GM12878 (cell line): ENCODE measurements around the gene SECTM1. TPM values are rescaled to one million over a fixed set of nuclear protein-coding genes. Genes with fewer than 3 reads are reported as not detected.

Experiments used
- ATF3 ChIP-seq: IDR thresholded peaks from 2 replicates; pipeline ENCODE4 v1.6.1; 2011; ENCODE audit warnings: low read depth, mild to moderate bottlenecking, low read length, moderate library complexity, borderline replicate concordance; ENCODE audit errors: extremely low read depth
- CREB1 ChIP-seq: IDR thresholded peaks from 2 replicates; pipeline ENCODE4 v1.6.1; 2012; ENCODE audit warnings: low read depth, mild to moderate bottlenecking, inconsistent platforms
- CTCF ChIP-seq, 3 experiments: IDR thresholded peaks in 2 of 3; conservative IDR thresholded peaks in 1 of 3; 2 replicates each; pipeline ENCODE4 v1.5.1; 2011; ENCODE audit warnings: low read depth in 3 of 3, low read length in 3 of 3, mild to moderate bottlenecking in 3 of 3, control low read depth in 2 of 3, moderate library complexity in 2 of 3, inconsistent platforms in 1 of 3, mixed read lengths in 1 of 3; ENCODE audit not compliant: control insufficient read depth in 2 of 3, insufficient read depth in 1 of 3; ENCODE audit errors: extremely low read depth in 1 of 3
- NFYB ChIP-seq: IDR thresholded peaks from 2 replicates; pipeline ENCODE4 v1.6.1; 2011; ENCODE audit warnings: low read depth, mild to moderate bottlenecking, low read length, improper control_type of control experiment, moderate library complexity; ENCODE audit not compliant: insufficient read depth
- RAD21 ChIP-seq: IDR thresholded peaks from 2 replicates; pipeline ENCODE4 v1.6.1; 2011; ENCODE audit warnings: mild to moderate bottlenecking, low read depth, low read length, moderate library complexity; ENCODE audit not compliant: insufficient read depth
- RB1 ChIP-seq: fragments of 450-650 bp; formaldehyde crosslinking; IDR thresholded peaks from 2 replicates; pipeline ENCODE4 v1.6.1; 2017; ENCODE audit warnings: mild to moderate bottlenecking, borderline replicate concordance
- RFX5 ChIP-seq: IDR thresholded peaks from 2 replicates; pipeline ENCODE4 v1.6.1; 2011; ENCODE audit warnings: low read depth, low read length, improper control_type of control experiment
- STAT1 ChIP-seq: fragments of 450-650 bp; conservative IDR thresholded peaks from 2 replicates; pipeline ENCODE4 v1.6.1; 2014; ENCODE audit warnings: antibody characterized with exemption, mild to moderate bottlenecking
- ZBTB4 ChIP-seq: fragments of 450-650 bp; formaldehyde crosslinking; IDR thresholded peaks from 2 replicates; pipeline ENCODE4 v1.4.0; 2022; ENCODE audit warnings: mild to moderate bottlenecking, moderate library complexity
- ZNF24 ChIP-seq: fragments of 450-650 bp; IDR thresholded peaks from 2 replicates; pipeline ENCODE4 v1.6.1; 2017; ENCODE audit warnings: antibody characterized with exemption, mild to moderate bottlenecking
- ZSCAN29 ChIP-seq: fragments of 450-650 bp; IDR thresholded peaks from 2 replicates; pipeline ENCODE4 v1.6.1; 2017; ENCODE audit warnings: mild to moderate bottlenecking, moderate library complexity
- polyA plus RNA-seq, 11 experiments: library from polyadenylated mRNA; depleted of rRNA in 4 of 11; unstranded in 6 of 11; stranded (reverse) in 5 of 11; fragments of >200 nt; fragmentation: Nextera tagmentation in 4 of 11; fragmentation: Illumina TruSeq in 1 of 11; extraction: Ambion mirVana in 4 of 11; extraction: Trizol in 1 of 11; gene quantifications; 1 replicate in 1 of 11; 2 replicates in 10 of 11; pipeline versions ENCODE4 v1.2.1 to v1.2.3, GENCODE V29; 2011 to 2016; ENCODE audit warnings: inconsistent platforms in 2 of 11, missing spikeins in 2 of 11, low read depth in 1 of 11
- total RNA-seq, 4 experiments: library from RNA; depleted of rRNA in 3 of 4; stranded (reverse); fragments of >200 nt in 3 of 4; fragmentation: Illumina TruSeq in 1 of 4; extraction: Trizol in 1 of 4; gene quantifications; 2 replicates each; pipeline versions ENCODE4 v1.2.1 to v1.2.3, GENCODE V29; 2013 to 2021
- TF ChIP-seq, protein P1 (sequence below): fragments of 450-650 bp; IDR thresholded peaks from 2 replicates; pipeline ENCODE4 v1.6.1; 2017; ENCODE audit warnings: mild to moderate bottlenecking, moderate library complexity
- TF ChIP-seq, protein P2 (sequence below): IDR thresholded peaks from 2 replicates; pipeline ENCODE4 v1.6.1; 2011; ENCODE audit warnings: low read depth, low read length, improper control_type of control experiment, borderline replicate concordance
- TF ChIP-seq, protein P3 (sequence below): fragments of 450-650 bp; IDR thresholded peaks from 2 replicates; pipeline ENCODE4 v1.6.1; 2016; ENCODE audit warnings: mild to moderate bottlenecking
- TF ChIP-seq, protein P4 (sequence below): IDR thresholded peaks from 2 replicates; pipeline ENCODE4 v1.6.1; 2012; ENCODE audit warnings: low read depth, low read length, improper control_type of control experiment

The SECTM1 gene
- total and polyA plus RNA-seq, 10 of the 15 experiments (the other 5 are each of a cell fraction or from before 2014, with no cell fraction given), result 0.10 to 0.13 (median 0.12) TPM; not detected in 7

- TF ChIP-seq STAT1 (peak; percentile 52; the same call in 1 of the 2 replicates), ZNF24 (no peak), RB1 (peak; percentile 85; the same call in 1 of the 2 replicates), ZSCAN29 (no peak), RAD21 (peak; percentile 86), CREB1 (0 out of 2 replicates have a peak, but pooled peaks have one; percentile 4), RFX5 (peak; percentile 92), NFYB (0 out of 2 replicates have a peak, but pooled peaks have one; percentile 20), CTCF (IDR thresholded peaks at IDR 0.05 in 2 of 3, conservative IDR thresholded peaks at IDR 0.05 in 1 of 3; ENCODE audit: control insufficient read depth in 2 of 3, extremely low read depth in 1 of 3, insufficient read depth in 1 of 3, low read depth in 3 of 3, low read length in 3 of 3) (peak; percentile 92 to 93 (median 92)), ATF3 (no peak), ZBTB4 (CRISPR knock-in tag) (no peak)
- TF ChIP-seq, protein P1, sequence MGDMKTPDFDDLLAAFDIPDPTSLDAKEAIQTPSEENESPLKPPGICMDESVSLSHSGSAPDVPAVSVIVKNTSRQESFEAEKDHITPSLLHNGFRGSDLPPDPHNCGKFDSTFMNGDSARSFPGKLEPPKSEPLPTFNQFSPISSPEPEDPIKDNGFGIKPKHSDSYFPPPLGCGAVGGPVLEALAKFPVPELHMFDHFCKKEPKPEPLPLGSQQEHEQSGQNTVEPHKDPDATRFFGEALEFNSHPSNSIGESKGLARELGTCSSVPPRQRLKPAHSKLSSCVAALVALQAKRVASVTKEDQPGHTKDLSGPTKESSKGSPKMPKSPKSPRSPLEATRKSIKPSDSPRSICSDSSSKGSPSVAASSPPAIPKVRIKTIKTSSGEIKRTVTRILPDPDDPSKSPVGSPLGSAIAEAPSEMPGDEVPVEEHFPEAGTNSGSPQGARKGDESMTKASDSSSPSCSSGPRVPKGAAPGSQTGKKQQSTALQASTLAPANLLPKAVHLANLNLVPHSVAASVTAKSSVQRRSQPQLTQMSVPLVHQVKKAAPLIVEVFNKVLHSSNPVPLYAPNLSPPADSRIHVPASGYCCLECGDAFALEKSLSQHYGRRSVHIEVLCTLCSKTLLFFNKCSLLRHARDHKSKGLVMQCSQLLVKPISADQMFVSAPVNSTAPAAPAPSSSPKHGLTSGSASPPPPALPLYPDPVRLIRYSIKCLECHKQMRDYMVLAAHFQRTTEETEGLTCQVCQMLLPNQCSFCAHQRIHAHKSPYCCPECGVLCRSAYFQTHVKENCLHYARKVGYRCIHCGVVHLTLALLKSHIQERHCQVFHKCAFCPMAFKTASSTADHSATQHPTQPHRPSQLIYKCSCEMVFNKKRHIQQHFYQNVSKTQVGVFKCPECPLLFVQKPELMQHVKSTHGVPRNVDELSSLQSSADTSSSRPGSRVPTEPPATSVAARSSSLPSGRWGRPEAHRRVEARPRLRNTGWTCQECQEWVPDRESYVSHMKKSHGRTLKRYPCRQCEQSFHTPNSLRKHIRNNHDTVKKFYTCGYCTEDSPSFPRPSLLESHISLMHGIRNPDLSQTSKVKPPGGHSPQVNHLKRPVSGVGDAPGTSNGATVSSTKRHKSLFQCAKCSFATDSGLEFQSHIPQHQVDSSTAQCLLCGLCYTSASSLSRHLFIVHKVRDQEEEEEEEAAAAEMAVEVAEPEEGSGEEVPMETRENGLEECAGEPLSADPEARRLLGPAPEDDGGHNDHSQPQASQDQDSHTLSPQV, result peak; percentile 22; the same call in 1 of the 2 replicates
- TF ChIP-seq, protein P2, sequence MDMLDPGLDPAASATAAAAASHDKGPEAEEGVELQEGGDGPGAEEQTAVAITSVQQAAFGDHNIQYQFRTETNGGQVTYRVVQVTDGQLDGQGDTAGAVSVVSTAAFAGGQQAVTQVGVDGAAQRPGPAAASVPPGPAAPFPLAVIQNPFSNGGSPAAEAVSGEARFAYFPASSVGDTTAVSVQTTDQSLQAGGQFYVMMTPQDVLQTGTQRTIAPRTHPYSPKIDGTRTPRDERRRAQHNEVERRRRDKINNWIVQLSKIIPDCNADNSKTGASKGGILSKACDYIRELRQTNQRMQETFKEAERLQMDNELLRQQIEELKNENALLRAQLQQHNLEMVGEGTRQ, result no peak
- TF ChIP-seq, protein P3, sequence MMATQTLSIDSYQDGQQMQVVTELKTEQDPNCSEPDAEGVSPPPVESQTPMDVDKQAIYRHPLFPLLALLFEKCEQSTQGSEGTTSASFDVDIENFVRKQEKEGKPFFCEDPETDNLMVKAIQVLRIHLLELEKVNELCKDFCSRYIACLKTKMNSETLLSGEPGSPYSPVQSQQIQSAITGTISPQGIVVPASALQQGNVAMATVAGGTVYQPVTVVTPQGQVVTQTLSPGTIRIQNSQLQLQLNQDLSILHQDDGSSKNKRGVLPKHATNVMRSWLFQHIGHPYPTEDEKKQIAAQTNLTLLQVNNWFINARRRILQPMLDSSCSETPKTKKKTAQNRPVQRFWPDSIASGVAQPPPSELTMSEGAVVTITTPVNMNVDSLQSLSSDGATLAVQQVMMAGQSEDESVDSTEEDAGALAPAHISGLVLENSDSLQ, result no peak
- TF ChIP-seq, protein P4, sequence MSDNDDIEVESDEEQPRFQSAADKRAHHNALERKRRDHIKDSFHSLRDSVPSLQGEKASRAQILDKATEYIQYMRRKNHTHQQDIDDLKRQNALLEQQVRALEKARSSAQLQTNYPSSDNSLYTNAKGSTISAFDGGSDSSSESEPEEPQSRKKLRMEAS, result peak; percentile 60; the same call in 1 of the 2 replicates
Measured at GRCh38 chr17:82351713-82352488, 18.3 kb upstream of the SECTM1 start (continued).
